GM19035 (cell line): ENCODE data around the gene GOPC.

Experiments
- ATAC-seq: cut with Tn5 transposase; IDR thresholded peaks from one replicate; pipeline ENCODE4 v1.9.1; 2021; ENCODE audit not compliant: unreplicated experiment

GOPC gene

DNA sequence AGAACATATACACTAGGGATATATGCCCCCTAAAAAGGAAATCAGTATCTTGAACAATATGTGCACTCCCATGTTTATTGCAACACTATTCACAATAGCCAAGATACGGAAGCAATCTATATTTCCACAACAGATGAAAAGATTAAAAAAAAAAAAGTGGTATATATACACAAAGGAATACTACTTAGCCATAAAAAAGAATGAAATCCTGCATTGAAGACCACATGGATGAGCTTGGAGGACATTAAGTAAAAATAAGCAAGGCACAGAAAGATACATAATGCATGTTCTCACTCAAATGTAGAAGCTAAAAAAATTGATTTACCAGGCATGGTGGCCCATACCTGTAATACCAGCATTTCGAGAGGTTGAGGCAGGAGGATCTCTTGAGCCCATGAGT, 4.6 kb downstream of the GOPC start:
- no peak for ATAC-seq

DNA sequence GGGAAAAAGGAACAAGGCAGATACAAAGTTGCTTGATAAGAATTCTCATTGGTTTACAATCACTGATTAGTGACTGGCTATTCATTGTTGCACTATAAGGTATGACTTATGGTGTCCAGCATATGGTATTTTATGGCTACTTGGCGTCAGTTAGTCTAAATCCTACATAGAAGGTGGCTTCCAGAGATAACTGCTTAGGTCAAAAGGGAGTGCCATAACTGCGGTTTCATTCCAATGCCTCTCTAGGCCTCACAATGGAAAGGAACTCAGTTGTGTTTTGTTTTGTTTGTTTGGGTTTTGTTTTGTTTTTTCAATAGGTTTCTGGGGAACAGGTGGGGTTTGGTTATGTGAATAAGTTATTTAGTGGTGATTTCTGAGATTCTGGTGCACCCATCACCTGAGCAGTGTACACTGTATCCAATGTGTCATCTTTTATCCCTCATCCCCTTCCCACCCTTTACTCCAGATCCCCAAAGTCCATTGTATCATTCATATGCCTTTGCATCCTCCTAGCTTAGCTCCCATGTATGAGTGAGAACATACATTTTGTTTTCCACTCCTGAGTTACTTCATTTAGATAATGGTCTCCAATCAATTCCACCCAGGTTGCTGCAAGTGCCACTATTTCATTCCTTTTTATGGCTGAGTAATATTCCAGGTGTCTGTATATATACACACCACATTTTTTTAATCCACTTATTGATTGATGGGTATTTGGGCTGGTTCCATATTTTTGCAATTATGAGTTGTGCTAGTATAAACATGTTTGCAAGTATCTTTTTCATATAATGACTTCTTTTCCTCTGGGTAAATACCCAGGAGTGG, 7.0 kb downstream of the GOPC start:
- ATAC-seq, result no peak

DNA sequence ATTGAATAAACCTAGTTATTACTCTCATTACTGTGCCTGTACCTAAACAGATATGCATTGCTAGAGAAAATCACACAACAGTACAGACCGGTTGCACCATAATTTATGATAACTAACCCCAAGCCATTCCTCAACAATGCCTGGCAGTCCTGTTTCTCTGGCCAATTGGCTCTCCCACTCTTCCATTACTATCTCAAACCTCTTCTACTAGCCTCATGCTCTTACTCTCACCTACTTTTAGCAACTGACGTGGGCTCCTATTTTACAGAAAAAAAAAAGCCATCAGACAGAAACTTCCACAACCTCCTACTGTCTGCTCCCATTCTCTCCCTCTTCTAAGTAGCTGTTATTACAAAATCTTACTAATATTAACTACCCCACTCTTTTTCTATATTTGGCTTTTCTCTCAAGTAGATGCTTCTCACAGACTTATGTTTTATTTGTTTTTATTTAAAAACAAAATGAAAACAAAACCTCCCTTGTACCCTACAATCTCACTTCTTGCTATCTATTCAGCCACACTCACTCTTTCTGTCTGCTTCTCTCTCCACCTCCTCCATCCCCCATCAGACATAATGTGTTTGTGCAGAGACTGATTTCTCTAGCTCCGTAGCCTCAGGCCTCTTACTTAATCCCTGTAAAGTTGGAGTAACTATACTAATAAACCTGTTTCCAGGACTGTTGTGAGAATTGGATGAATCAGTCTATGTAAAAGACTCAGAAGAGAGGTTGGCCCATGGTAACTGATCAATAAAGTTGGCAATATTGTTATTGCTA, 9.1 kb downstream of the GOPC start:
- ATAC-seq, result no peak

DNA sequence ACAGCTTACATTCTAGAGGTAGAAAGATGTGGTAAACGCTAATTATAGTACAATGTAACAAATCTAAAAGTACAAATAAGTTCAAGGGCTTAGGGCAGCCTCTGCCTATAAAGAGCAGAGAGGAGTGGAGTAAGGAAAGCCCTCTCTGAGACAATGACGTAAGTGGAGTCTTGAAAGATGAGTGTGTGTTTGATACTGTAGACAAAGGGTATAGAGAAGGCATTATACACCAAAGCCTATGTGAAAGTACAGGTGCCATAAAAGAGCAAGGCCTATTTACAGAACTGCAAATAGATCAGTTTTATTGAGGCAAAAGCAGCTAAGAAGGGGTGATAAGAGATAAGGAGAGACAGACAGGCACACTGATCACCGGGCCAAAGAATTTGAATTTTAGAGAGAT, 10.9 kb downstream of the GOPC start:
- no peak for ATAC-seq

DNA sequence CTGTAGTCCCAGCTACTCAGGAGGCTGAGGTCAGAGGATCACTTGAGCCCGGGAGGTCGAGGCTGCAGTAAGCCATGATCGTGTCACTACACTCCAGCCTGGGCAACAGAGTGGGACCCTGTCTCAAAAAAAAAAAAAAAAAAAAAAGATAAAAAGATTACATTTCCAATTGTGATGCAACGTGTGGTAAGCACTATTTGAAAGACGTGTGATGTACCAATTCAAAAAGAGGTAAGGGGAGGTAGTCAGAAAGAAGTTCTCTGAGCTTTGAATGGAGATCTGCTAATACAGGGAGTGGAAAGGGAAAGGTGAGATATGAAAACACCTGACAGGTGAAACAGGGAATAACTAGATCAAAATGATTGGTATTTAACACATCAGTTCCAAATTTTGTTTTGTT, 11.9 kb downstream of the GOPC start:
- ATAC-seq, result no peak

DNA sequence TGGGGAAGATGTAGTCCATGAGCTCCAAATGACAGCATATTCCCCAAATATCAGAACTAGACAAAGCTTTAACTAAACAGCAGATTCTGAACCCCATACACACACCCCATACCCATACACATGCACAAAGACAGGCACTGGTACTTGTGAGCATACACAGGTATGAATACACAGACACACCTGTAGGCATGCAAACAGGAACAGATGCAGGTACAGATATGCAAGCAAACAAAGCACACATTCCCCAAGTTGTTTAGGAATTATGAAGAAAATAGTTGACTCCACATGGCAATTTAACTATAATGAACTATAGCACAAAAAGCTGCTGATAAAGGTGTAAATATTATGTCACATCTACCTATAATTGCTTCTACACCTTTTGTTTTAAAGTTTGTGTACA, 16.7 kb downstream of the GOPC start:
- no peak for ATAC-seq

DNA sequence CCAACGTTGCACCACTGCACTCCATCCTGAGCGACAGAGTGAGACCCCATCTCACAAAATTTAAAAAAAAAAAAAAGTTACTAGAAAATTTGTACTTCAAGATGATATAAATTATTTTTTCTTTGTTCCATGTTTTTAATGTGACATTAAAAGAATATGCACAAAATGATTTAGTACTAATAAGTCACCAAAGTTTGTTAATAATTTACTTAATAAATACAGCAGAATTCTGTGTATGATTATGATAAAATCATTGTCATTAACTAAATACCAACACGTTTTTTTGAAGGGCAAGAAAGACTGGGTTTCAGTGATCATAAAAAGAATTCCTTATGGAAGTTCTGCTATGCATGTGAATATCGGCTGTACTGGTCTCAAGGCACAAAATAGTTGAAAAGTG, 28.1 kb downstream of the GOPC start:
- ATAC-seq, result no peak

DNA sequence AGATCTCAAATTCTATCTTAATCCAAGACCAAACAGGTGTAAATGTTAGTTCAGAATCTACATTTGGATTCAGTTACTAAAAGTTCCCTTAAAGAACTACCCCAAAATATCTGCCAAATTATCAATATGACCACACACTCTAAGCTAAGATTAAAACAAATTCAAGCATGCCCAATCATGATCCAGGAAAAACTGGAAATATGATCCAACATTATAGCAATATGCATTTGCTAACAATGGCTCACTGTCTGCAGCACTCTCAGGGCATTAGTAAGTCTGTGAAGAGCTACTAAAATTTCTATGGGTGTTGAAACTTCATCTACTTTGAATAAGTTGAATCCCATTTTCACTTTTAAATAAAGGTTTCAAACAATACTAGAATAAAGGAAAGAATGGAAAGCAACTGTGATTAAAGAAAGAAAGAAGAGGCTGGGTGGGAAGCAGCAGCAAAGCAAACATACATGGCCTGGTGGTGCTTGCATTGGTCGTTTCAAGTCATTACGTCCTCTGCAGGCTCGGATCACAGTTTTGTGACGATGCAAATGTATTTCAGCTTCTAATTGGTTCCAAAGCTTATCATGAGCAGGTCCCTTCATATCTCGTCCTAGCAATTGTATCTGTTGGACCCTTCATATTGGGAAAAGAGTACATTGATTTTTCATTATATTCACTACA, 29.2 kb downstream of the GOPC start:
- ATAC-seq, result no peak

DNA sequence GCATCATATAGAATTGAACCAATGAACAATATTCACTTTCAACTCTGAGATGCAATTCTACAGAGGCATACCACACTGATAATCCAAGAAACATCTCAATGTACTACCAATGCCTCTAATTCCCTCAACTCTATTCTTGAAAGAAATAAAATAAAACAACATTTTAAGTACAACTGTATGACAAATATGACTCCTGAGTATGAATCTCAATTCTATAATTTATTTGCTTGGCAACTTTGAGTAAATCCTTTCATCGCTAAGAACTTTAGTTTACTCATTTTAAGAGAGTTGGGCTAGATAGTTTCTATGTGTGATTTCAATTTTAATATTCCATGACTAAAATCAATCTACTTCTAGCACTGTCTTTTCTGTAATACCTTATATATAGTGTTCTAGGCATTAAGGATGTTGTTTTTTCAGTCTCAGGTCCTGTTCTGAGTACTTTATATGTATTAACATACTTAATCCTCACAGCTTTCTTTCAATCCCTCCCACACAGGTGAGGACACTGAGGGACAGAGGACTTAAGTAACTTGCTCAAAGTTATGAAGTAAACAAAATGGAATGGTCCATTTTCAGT, 33.4 kb downstream of the GOPC start:
- ATAC-seq, result no peak

DNA sequence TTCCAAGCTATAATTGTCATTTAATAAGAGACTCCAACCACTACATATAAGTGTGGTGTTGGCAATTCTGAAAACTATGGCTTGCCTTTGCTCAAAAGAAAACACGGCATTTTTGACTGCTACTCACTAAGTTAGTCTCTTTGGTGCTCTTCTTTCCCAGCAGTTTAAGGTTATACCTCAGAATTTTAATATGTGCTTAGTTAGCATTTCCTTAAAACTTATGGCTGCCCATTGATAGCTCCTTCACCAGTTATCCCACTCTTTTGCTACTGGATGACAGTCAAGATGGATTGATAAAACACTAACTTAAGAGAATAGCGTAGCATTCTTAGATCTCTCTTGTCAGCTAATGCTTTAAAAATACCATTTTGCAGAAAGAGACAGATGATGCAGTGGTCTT, 34.1 kb downstream of the GOPC start:
- no peak for ATAC-seq

DNA sequence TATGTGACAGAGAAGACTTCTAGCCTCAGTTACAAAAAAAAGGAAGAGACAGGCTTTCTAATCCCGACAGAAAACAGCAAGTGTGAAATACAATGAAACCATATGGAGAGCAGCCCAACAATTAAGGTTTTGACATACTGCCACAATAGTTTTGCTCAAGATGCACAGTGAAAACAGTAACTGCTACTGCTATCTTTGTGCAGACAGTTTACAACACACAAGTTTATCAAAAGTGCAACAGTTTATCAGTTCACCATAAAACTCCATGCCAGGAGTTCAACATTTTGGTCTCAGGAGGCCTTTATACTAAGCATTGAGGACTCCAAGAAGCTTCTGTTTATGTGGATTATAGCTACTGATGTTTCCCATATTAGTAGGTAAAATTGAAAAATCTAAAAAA, 37.6 kb downstream of the GOPC start:
- no peak for ATAC-seq

DNA sequence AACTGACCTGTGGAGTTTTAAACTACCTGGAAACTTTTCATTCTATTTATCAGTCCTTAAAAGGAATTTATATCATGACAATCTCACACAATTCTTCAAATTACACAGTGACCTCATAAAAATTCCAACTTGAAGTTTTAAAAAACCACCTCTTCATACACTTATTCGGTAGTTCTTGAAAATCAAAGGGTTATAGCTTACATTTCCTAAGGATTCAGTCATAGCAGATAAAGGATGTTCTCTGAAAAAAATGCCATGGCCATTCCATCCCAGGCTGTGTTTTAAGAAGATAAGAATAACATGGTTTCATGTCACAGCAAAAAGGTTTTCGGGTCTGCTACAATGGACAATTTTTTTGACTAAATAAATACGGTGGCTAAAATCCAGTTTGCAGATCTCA, 41.2 kb downstream of the GOPC start:
- ATAC-seq, result no peak

DNA sequence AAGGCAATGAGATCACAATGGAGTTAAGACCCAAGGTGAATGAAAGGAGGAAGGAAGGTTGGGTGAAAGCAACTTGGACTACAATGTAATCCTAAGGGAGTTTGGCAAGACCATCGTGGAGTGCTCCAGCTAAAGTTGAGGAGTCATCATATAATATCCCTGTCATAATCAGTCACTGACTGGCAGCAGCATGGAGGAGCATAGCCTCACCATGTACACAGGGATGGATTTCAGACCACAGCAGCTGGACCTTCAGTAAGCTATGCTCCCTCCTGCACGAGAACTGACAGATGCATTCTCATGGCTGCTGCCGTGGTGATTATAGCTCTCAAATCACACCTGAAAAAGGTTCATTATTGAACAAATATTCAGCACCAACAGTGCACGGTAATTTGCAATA, 43.0 kb downstream of the GOPC start:
- ATAC-seq, result no peak

DNA sequence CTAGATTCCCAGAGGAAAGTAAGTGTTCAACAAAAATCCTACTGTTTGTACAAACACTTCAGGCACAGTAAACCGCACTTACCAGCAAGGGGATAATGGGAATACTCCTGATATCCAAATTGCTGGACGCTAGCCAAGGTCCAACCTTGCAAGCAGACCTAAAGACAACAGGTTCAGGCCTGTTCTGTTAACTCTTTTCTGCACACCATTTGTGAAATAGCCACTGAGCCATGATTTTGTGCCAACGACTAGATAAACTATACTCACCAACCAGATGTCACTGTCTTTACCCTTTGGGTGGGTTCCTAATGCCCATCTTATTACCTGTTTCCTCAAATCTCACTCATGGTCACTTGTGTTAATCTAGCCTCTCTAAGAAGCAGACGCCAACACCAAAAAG, 43.5 kb downstream of the GOPC start:
- ATAC-seq, result no peak

DNA sequence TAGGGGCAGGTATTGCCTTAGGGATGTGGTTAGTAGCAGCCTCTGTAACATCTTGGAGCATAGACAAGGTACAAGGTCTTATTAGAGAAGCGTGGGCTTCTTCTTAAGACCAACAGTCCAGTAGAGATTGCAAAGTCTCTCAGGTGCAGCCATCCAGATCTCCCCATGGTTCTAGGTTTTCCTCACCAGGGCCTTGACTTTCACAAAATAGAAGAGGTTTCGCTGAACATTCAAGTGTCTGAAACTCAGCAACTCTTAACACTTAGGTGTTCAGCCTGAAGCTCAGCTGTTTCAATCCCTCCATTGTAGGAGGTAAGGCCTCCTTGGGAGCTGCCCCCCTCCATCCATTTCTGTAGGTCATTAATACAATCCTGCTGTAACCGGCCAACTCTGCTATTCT, 44.4 kb downstream of the GOPC start:
- ATAC-seq, result no peak

DNA sequence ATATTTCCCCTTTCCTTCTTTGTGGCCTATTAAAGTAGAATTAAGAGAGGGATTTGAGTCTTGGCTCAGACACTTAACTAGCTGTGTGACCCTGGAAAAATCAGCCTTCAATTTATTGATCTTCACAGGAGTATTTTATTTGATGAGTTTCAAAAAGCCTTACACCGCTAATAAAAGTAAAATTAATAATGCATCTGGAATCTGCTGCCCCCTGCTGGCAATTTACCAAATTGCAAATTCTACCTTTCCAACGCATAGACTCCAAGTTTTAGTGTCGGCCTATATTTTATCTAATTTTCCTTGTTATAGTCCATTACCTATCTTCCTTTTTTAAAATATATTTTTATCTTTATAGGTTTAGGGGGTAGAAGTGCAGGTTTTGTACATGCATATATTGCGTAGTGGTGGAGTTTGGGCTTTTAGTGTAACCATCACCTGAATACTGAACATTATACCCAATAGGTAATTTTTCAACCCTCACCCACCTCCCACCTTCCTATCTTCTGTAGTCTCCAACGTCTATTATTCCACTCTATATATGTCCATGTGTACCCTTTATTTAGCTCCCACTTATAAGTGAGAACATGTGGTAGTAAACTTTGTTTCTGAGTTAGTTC, 46.3 kb downstream of the GOPC start:
- no peak for ATAC-seq

DNA sequence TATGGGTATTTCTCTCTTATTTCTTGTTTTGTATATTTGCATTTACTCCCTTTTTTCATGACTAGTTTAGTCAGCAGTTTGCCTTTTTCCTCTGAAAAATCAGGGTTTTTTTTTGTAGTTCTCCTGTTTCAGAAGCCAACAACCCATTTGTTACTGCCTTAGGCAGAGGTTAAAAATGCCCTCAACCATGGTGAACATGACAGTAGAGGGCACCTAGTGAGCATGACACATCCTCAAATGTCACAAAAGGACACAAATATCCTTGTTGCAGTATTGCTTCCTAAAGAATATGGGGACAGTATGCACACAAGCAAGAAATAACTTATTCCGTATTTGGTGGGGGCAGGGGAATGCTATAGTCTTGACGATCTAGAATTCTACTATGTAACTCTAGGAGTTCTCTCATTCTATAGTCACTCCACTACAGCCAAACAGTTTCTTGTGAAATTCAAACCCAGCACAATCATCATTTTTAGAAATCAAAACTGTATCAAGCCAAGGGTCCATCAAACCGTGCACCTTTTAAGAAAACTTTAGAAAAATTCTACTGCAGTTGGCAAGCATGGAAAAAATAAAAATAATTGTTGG, 47.0 kb downstream of the GOPC start:
- no peak for ATAC-seq

DNA sequence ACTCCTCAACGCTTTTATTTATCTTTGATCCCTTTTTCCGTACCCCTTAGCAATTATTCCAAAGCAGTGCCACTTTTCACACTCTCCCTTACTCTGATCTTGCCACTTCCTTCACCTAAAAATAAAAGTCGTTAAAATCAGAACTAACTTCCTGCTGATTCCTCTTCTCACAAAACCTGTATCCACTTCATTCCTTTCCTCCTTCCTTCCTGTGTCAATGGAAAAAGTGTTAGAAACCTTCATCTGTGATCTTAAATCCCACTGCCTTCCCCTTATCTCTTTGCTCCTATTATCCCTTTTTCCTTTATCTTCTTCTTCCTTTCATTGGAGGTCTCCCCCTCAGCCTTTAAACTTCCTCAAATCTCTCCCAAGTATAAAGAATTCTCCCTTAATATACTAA, 49.2 kb downstream of the GOPC start:
- ATAC-seq, result no peak

DNA sequence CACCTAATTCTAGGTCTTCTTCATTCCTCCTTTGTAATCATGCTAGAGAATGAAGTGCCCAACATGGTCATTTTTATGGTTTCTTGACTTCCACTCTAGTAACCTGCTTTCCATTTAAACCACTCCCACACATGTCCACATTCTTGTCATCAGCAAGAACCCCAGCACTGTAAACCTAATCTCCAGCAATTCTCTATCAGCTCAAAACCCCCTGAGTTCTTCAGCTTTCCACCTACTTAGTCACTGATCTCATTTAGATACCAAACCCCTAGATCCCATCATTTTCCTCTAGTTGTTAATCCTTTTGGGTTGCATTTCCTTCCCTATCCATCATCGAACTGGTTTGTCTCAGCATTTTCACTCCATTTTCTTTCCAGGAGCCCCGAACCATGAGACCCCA, 49.7 kb downstream of the GOPC start:
- no peak for ATAC-seq

DNA sequence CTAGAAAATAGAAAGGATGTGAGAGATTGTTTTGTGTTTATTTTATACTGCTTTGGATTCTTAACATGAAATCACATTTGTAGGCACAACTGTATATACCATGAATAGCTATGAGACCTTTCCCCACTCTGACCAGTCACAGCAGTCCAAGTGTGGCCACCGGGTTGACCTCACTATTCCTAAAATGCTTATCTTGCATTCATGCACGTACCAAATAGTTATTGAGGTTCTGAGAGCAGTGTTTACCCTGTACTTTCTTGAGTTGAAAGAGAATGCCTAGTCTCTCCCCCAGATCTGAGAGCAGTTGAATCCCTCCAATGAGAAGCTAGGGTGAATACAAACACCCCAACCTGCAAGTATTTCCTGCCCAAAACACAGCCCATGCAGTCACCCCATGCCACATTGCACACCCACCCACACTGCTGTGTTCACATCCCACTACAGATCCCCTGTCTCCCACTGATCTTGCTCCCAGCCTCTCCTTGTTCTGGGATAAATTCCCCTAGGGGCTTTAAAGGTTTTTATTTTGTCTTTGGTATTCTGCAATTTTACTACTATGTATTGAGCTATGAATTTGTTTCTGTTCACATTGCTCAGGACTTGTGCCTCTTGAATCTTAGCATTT, 51.6 kb downstream of the GOPC start:
- ATAC-seq, result no peak
